ENCODE measurements around the gene BMX.

The BMX gene

GRCh38 chrX:15600745-15601144 is 100.1 kb downstream of the BMX start, which contains the start of gene ACE2:
Gene ACE2 (minus strand): TSS chrX:15600960. CDS start chrX:15600911, 49 bp downstream.
- in situ Hi-C loops (cut with HindIII; ENCODE audit: low pct_unique_long_range_greater_than_20kb, low sequenced_read_pairs), result no loop called here
- TF ChIP-seq JUND (IDR thresholded peaks at IDR 0.05; ENCODE audit: low read depth), result no peak
- no peak for DNase-seq (ENCODE audit: low read depth in 1 of 2, low spot score in 1 of 2)

- no peak for TF ChIP-seq JUND (IDR thresholded peaks at IDR 0.05; ENCODE audit: low read depth)
- in situ Hi-C loops (cut with HindIII; ENCODE audit: low pct_unique_long_range_greater_than_20kb, low sequenced_read_pairs), result no loop called here
- DNase-seq (ENCODE audit: low read depth in 1 of 2, low spot score in 1 of 2), result peak in 1 of 2 experiments; percentile 59
Measured at GRCh38 chrX:15601932-15602331, 101.3 kb downstream of the BMX start.

- no peak for TF ChIP-seq JUND (IDR thresholded peaks at IDR 0.05; ENCODE audit: low read depth)
- DNase-seq (ENCODE audit: low read depth in 1 of 2, low spot score in 1 of 2), result no peak
- in situ Hi-C loops (cut with HindIII; ENCODE audit: low pct_unique_long_range_greater_than_20kb, low sequenced_read_pairs), result no loop called here
Measured at GRCh38 chrX:15602761-15603160, 102.2 kb downstream of the BMX start.

GRCh38 chrX:15605226-15605625 is 104.6 kb downstream of the BMX start:
- TF ChIP-seq JUND (IDR thresholded peaks at IDR 0.05; ENCODE audit: low read depth), result no peak
- DNase-seq (ENCODE audit: low read depth in 1 of 2, low spot score in 1 of 2), result no peak
- in situ Hi-C loops (cut with HindIII; ENCODE audit: low pct_unique_long_range_greater_than_20kb, low sequenced_read_pairs), result no loop called here

All from T47D (cell line).